ENCODE results near the gene RBM15.

The RBM15 gene

GRCh38 chr1:110338886-110339406 lies at the start of gene RBM15:
Gene RBM15 (plus strand): TSS chr1:110339377. CDS start chr1:110339406, 29 bp downstream.
- peak; percentile 87 to 98 for DNase-seq

- DNase-seq: no peak
Observed at GRCh38 chr1:110291241-110292030, 47.7 kb upstream of the RBM15 start.

GRCh38 chr1:110292031-110292741 lies 47.0 kb upstream of the RBM15 start:
- DNase-seq: no peak

DNA sequence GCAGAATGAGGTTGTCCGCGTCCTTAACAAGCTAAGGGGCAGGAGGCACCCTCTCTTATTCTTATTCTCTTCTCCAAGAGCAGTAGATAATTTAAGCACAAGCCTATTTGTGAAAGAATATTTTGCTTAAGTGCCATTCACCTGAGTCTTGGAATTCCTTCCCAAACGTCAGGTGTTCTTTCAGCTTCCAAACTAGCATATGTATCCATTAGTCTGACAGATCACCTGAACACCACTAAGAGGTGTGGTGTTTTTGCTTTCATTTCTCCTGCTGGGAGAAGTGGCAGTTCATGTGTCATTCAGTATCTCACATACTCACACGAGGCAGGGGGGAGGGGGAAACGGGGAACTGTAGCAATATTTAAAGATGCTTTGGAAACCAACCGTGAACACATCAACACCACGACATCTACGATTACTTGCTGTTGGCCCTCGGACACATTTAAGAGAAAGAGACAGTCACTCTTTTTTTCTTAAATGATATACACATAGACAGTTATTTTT lies 45.5 kb upstream of the RBM15 start:
- DNase-seq: no peak

DNA sequence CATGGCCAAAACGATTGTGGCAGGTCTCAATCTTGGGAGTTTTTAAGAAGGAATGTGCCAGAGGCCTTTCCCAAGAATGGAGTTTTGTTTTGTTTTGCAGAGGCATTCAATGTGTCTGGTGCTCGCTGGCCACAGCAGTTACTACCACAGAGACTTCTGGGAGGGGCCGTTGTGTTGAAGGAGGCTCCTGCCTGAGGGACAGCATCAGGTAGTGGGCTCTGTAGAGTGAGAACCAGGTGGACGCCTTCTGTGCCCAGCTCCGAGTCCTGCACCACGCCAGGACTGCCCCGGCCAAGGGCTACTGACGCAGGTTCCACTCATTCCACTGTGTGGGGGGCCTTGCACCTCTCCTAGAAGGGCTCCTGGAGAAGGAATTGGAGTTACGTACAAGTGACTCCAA lies 44.9 kb upstream of the RBM15 start:
- no peak for DNase-seq

- DNase-seq: no peak
Observed at GRCh38 chr1:110298991-110299390, 40.2 kb upstream of the RBM15 start.

- no peak for DNase-seq
Observed at GRCh38 chr1:110300412-110301085, 38.6 kb upstream of the RBM15 start.

GRCh38 chr1:110302836-110303235 lies 36.3 kb upstream of the RBM15 start:
- no peak for DNase-seq

GRCh38 chr1:110305900-110306420 lies 33.2 kb upstream of the RBM15 start:
- DNase-seq: no peak

DNA sequence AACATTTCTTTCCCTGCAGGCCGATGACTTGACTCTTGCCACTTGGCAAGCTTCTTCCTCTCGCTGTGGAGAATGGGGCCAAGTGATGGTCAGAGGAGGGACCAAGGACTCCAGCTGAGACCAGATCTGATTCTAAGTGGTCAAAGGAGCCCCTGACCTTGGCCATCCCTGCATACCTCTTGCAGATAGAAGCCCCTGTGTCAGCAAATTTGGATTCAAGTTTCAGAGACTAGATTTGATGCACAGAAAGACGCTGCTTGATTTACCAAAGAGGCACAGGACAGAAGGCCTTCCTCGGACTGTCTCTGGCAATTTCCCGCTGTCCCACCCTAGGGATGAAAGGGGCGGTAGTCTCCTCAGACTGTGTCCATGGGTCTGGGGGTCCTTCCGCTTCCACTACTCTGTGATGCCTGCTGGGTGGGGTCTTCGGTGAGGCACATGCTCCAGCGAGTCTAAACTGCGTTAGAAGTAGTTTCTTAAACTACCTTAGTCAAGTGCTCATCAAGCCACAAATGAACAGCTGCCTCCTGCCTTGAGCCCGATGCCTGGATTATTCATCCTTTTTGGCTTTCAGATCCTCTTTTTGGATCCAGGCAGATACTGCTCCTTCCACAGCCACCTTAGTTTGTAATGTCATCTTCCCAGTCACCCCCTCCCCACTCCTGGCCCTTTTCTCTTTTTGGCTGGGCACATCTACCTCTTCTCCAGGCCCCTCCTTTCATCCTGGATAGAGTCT lies 31.8 kb upstream of the RBM15 start:
- DNase-seq: no peak

- no peak for DNase-seq
Observed at GRCh38 chr1:110308247-110308646, 30.9 kb upstream of the RBM15 start.

- no peak for DNase-seq
Observed at GRCh38 chr1:110309139-110309538, 30.0 kb upstream of the RBM15 start.

GRCh38 chr1:110309767-110310166 lies 29.4 kb upstream of the RBM15 start:
- DNase-seq: no peak

- no peak for DNase-seq
Observed at GRCh38 chr1:110310300-110310699, 28.9 kb upstream of the RBM15 start.

DNA sequence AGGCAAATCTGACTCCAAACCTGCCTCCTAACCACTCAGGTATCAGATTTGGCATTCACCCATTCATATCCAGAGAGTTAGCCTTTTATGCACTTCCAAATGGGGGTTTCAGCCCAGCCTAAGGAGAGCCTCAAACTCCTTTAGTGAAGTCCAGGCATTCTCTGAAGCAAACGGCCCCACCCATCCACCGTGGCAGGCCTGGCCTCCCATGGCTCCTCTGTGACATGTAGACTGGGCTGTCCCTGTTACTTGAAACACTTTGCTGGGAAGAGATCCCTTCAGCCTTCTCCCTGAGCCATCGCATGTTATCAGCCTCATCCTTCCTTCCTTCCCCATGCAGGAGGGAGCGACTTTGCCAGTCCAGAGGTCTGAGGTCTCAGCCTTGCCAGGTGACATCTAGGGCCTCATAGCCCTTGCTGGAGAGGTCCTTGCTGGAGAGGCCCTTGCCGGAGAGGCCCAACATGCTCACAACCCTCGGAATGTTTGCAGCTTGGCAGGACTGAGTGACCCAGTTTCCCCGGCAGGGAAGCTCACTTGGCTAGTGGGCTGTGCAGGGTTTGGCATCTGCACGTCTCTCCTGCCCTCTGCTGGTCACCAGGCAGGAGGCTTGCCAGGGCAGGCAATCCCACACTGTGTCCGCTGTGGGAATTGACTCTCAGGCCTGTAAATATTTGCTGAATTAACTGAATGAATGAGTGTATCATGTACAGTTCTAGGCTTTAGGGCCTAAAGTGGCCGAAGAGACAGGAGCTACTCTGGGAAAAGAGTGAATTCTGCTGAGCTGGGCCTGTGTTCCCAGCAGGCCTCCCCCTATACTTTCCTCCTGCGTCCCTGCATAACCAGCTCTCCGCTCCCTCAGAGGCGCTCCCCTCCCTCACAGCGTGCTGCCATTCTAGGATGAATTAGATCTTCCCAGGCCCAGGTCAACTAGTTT lies 26.7 kb upstream of the RBM15 start:
- peak; percentile 66 to 70 for DNase-seq

GRCh38 chr1:110316735-110317134 lies 22.4 kb upstream of the RBM15 start:
- no peak for DNase-seq

- no peak for DNase-seq
Observed at GRCh38 chr1:110318046-110318445, 21.1 kb upstream of the RBM15 start.

DNA sequence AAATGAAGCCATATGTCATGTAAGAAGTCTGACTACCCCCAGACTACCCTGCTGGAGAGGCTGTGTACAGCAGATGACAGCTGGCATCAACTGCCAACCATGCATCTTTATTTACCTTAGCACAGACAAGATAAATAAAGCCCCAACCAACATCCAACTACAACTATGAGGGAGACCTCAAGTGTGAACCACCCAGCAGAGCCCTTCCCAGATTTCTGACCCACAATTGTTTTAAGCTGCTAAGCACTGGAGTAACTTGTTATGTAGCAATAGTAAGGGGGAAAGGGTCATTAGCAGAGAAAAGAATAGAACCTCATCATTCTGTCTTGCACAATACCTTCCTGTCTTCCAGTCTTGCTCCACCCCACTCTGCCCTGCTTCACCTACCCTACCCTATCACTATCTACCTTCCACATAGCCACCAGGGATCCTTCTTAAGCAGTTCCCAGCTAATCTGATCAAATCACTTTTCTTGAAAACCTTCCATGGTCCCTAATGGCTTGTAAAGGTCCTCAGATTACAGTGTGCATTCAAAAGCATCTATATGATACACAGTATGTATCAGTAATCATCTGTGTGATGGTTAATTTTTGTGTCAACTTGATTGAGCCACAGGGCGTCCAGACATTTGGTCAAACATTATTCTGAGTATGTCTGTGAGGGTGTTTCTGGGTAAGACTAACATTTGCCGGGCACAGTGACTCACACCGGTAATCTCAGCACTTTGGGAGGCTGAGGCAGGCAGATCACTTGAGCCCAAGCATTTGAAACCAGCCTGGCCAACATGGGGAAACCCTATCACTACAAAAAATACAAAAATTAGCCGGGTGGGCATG lies 19.6 kb upstream of the RBM15 start:
- DNase-seq: no peak

DNA sequence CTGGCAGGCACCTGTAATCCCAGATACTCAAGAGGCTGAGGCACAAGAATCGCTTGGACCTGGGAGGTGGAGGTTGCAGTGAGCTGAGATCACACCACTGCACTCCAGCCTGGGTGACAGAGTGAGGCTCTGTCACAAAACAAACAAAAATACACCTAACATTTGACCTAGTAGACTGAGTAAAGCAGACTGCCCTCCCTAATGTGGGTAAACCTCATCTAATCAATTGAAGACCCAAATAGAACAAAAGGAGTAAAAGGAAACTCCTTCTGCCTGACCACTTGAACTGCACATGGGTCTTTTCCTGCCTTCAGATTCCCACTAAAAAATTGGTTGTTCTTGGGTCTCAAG lies 19.0 kb upstream of the RBM15 start:
- DNase-seq: no peak

- no peak for DNase-seq
Observed at GRCh38 chr1:110321045-110321444, 18.1 kb upstream of the RBM15 start.
